KBM-7 (cell line): ENCODE results near the gene MRPL36.
"Not testable (repeated sequence)": the region's sequence is repeated elsewhere in the genome, so short reads cannot be mapped to it uniquely, and the experiment has no call there.

Experiments used
- DNase-seq: peaks from one replicate; pipeline ENCODE4 v3.0.0-alpha.2; 2015
- in situ Hi-C: fragments of 300-500 bp; cut with MboI; formaldehyde crosslinking; loops from 2 replicates; pipeline ENCODE4 v1.14.3; 2020; ENCODE audit warnings: low sequenced_read_pairs, low pct_unique_long_range_greater_than_20kb, mixed read lengths

MRPL36 gene

GRCh38 chr5:1817261-1818043 is 17.8 kb upstream of the MRPL36 start:
- in situ Hi-C loops = no loop called here
- no peak for DNase-seq

GRCh38 chr5:1816495-1817089 is 17.0 kb upstream of the MRPL36 start:
- DNase-seq, in situ Hi-C loops: not testable (repeated sequence)

- in situ Hi-C loops = no loop called here
Observed at GRCh38 chr5:1815881-1816292, 16.2 kb upstream of the MRPL36 start.

GRCh38 chr5:1815071-1815786 is 15.6 kb upstream of the MRPL36 start:
- in situ Hi-C loops = no loop called here
- DNase-seq = no peak

More at GRCh38 chr5:1815881-1816292, 16.2 kb upstream of the MRPL36 start:
- no peak for DNase-seq

DNA sequence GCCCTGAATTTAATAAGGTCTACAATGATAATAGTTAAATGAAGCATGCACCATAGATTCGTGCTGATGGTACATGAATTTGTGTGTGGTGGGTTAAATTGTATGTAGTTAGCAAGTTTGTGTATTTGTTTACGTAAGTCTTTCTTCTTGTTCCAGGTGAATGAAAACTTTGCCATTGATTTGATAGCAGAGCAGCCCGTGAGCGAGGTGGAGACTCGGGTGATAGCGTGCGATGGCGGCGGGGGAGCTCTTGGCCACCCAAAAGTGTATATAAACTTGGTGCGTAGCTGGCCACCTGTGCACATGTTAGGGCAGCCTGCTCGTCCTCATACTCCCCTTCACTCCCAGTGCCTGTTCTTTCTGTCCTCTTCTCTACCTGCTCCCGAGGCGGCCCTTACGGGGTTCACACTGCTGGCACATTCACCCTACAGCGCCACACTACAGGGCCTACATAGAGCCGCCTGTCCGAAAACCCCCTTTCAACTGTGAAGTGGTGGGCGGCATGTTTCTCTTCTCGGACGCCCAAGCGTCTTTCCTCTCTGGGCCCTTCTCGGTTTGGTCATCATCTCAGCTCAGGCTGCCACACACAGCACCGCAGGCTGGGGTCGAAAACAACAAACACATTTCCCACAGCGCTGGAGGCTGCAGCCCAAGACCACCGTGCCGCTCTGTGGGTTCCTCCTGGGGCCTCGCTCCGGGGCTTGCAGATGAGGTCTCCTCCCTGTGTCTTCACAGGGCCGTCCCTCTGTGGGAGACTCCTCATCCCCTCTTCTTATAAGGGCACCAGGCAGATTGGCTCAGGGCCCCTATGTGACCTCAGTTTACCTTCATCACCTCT is 14.8 kb upstream of the MRPL36 start:
- in situ Hi-C loops = no loop called here

GRCh38 chr5:1810581-1811101 is 11.0 kb upstream of the MRPL36 start:
- in situ Hi-C loops = no loop called here
- no peak for DNase-seq

More for the DNA sequence above, 14.8 kb upstream of the MRPL36 start:
- DNase-seq = no peak

DNA sequence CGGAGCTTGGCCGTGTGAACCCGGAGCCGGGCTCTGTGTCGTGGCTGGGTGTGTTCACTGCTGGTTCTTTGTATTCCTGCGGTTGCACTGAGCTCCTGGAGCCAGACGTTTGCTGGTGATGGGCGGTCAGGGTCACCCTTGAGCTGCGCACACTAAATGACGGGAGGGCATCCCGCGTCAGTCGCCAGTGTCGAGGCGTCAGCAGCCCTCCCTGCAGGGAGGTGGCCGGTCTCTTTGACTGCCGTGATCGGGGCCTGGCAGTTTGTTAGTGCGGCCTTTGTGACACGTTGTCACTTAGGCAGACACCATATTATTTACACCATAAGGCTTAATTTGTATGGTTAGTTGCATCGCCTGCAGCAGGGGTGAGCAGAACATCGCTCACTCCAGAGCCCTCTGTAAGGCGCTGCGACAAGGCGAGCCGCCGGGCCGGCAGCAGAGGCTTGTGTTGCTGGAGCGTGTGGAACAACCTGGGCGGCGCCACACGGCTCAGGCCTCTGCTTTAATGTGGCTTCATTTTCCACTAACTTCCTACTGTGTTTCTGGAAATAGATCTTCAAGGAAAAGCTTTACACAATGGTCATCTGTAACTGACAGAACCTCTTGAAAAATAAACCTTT is 9.9 kb upstream of the MRPL36 start:
- no peak for DNase-seq
- in situ Hi-C loops = no loop called here

- in situ Hi-C loops = no loop called here
- DNase-seq = no peak
Observed at GRCh38 chr5:1808439-1808838, 8.8 kb upstream of the MRPL36 start.

GRCh38 chr5:1807451-1808185 is 8.0 kb upstream of the MRPL36 start:
- in situ Hi-C loops = no loop called here
- no peak for DNase-seq

- no peak for DNase-seq
- in situ Hi-C loops = no loop called here
Observed at GRCh38 chr5:1806974-1807373, 7.3 kb upstream of the MRPL36 start.

GRCh38 chr5:1806199-1806598 is 6.6 kb upstream of the MRPL36 start:
- in situ Hi-C loops = no loop called here
- no peak for DNase-seq

- in situ Hi-C loops = no loop called here
- no peak for DNase-seq
Observed at GRCh38 chr5:1805736-1806135, 6.1 kb upstream of the MRPL36 start.

DNA sequence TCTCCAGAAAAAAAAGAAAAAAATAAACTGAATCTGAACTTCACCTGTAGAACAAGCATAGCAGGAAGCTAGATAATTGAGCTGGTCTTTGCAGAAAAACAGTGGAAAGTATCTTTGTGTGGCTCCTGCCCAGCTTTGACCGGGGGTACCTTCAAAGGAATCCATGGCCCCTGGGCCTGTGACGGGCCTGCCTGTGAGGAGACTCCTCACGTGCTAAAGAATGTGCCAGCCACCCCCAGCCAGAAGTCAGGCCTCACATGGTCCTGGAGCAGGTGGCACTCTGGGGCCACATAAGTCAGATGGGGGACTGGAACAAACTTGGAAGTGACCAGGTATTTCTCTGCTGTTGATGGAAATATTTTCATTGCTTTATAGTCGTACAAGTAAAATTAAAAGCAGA is 5.7 kb upstream of the MRPL36 start:
- DNase-seq = no peak
- in situ Hi-C loops = no loop called here

DNA sequence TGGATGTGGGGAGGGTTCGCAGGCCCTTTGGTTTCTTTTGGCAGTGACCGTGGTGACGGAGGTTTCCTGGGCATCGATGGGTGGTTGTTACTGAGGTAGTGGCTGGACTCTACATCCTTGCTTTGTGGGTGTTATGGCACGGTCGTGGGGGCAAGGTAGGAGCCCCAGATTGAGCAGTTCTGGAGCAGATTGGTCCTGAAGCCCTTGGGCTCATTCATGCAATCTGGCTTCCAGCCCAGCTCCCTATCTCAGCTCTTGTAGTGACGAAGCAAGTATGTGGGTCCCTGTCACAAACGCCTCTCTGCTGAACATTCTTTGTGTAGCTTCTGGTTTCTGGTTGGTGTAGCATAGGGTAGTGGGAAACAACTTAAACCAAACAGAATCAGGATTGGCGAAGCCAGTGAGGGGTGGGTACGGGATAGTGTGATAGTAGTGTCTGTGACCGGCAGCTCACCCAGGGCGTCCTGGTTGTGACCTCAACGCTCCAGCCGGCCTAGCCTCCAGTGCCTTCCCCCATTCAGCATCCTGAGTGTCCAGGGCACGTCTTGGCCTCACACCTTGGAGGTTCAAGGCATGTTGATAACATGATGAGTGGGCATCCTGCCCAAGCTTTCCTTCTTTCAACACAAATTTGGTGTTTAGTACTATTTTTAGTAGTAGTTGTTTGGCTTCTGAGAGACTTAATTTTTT is 4.5 kb upstream of the MRPL36 start:
- in situ Hi-C loops = no loop called here
- DNase-seq = no peak

DNA sequence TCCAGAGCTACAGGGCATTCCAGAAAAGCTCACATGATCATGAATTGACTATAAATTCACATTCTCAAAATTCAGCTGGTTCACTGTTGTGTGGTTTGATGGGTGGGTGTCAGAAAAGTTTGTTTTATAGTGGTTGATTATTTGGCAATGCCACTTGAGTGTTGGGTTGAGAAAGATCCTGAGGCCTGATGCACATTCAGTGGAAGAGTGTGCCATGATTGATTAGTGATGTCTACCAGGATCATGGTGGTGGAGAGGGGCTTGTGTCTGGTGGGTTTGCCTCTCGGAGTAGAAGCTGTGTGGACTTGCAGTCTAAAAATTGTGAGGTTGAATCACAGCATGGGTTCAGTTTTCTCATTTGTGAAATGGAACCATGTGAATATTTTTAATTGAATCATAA is 3.6 kb upstream of the MRPL36 start:
- DNase-seq = no peak
- in situ Hi-C loops = no loop called here

- no peak for DNase-seq
- in situ Hi-C loops = no loop called here
Observed at GRCh38 chr5:1801967-1802295, 2.3 kb upstream of the MRPL36 start.

DNA sequence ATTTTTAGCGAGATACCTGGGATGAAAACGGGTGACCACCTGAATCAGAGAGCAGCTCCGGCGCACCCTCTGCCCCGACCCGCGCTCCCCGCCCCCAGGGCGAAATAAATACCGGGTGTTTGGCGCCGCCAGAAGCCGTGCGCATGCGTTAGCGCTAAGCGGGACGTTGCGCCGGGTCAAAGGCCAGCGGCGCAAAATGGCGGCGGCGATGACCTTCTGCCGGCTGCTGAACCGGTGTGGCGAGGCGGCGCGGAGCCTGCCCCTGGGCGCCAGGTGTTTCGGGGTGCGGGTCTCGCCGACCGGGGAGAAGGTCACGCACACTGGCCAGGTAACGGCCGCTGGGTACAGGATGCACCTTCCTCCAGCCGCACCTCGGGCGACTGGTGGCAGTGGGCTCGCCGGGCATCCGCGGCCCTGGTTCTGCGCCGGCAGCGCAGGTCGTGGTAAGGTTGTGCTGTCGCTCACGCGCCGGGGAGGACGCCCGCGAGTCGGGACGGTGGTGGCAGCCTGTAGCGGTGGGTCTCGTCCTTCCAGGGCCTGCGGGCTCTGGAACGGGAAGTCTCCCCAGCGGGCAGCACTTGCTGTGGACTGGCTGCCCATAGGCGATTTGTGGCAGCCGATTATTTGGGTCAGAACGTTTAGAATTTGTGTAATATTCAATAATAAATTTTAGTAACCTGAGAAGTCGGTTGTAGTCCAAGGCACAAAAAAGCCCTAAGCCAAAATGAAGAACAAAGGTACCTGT is 1.8 kb upstream of the MRPL36 start, which contains the start of gene NDUFS6:
TSS of gene NDUFS6 (plus strand) at position 186 of the 745 bp plus-strand sequence. CDS start at position 197, 11 bp downstream.
- in situ Hi-C loops = no loop called here
- DNase-seq = peak; percentile 74
